T-helper 1 cell (primary cell): ENCODE data around the gene ADORA1.

ENCODE experiments used
- DNase-seq, 5 donors: peaks; one replicate each; pipeline ENCODE4 v3.0.0-alpha.2; 2012 to 2020

ADORA1 gene

DNA sequence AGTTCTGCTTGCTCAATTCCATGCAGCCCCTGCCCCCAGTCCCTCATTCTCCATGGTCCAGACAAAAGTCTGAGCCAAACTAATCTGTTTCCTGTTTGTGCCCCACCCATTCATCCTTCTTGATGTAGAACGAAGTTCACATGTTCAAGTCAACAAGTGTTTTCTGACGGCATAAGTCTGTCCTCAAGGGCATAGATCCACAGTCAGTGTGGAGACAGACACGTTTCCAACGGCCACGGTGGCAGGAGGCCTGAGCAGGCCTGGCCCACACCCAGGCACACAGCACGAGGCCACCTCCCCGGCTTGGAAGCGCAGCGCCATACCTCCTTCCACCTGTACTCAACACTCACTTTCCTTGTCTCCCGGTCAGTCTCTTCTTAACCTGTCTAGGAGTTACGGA, 16.1 kb downstream of the ADORA1 start:
- DNase-seq: no peak

DNA sequence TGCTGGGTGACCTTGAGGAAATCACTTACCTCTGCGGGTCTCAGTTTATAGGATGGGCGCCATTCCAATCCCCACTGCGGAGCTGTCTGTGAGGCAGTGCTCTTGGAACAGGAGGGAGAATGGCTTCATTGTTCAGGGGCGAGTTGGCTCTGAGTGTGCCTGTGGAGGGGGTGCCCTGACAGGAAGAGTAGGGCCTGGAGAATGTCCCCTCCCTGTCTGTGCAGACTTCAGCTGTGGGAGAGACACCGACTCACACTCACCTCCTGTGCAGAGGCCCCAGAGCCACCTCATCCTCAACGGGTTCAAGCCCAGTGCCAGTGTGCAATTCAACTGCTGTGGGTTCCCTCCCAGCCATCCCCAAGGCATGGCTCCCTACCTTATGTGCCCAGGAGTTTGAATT, 17.1 kb downstream of the ADORA1 start:
- DNase-seq: no peak

DNA sequence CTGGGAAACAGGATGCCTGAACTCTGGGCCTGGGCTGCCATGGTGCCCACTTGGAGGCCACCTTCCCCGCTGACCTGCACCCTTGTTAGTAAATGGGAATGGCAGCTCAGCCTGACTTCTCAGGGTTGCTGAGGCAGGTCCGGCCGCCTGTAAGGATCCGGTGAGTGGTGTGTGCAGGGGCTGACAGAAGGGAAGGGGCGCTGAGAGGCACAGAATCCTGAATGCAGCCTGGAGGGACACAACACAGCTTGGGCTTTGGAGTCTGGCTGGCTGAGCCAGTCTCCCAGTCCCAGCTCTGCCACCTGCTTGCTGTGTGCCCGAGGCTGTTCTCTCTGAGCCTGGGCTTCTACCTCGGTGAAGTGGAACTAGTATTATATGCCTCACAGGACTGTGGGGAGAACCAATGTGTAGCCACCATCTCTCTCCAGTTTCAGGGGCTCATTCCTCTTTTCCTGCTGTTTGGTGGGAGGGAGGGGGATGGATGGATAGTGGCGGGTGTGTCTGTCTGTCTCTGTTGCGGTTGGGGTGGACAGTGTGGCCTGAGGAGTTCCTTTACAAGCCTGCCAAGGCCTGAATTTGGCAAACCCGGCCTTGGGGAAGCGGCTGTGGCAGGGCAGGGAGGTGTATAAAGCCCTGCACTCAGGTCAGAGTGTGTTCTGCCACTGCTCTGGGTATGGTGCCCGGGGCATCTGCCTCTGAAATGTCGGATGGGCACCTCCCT, 18.0 kb downstream of the ADORA1 start:
- DNase-seq: no peak

DNA sequence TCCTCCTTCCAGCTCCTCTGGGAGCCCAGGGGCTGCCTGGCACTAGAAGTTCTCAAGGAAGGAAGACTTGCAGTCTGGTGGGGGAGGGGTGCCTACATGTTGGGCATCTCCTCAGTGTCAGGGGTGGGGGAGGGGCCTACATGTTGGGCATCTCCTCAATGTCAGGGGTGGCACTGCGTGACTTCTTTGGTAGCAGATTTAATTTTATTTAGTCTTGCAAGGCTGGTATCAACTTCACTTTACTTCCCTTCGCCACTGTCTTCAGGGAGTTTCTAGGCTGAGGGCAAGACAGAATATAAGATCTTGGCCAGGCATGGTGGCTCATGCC, 18.5 kb downstream of the ADORA1 start:
- DNase-seq: no peak

DNA sequence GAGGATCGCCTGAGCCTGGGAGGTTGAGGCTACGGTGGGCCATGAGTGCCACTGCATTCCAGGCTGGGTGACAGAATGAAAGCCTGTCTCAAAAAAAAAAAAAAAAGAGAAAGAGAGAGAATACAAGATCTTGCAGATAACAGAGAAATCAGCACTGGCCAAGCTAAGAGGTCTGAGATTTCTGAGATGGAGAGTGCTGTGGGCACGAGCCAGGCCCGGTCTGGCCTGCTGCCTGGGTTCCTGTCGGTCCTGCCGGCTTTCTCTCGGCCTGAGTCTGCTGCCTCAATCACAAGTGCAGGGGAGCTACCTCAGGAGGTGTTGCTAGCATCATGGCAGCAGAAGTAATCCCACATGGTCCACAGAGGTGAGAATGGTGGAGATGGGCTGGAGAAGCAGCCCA, 19.0 kb downstream of the ADORA1 start:
- DNase-seq: no peak

DNA sequence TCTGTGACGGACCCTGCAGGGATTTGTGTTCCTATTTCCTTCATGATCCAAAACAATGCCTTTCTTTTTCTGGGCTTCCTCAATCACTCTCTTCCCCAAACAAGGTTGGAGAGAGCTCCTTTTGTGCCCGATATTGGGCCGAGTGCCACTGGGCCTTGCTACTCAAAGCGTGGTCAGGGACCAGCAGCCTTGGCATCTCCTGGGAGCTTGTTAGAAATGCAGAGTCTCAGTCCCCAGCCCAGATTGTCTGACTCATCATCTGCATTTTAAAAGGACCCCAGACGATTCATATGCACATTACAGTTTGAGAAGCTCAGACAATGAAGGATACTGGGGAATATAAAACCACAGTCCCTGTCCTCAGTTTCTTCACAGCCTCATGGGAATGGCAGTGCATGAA, 19.9 kb downstream of the ADORA1 start:
- DNase-seq: no peak

DNA sequence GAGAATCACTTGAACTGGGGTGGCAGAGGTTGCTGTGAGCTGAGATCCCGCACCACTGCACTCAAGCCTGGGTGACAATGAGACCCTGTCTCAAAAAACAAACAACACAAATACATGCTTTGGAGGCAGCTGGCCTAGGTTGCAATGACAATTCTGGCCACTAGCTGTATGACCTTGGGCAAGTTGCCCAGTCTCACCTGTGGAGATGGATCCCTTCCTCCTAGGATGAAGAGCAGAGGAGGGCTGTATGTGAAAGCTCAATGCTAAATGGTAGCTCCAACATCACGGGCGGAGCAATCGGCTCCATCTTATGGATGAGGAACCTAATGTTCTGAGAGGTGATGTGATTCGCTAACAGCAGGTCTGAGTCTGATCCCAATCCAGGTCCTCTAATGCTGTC, 20.6 kb downstream of the ADORA1 start:
- no peak for DNase-seq

DNA sequence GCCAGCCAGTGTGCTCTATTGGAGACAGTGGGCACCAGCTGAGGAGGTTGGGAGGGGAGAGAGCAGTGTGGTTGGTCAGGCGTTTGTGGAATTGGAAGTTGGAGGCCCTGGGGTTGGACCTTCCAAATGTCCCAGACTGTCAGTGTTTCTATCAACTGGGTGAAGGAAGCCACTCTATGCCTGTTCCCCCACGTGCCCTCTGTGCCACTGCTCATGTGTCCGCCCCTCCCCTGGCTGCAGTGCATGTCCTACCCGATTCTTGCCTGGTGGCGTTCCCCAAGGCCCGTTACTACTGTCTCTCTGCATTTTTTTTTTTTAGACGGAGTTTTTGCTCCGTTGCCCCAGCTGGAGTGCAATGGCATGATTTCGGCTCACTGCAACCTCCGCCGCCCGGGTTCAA, 21.1 kb downstream of the ADORA1 start:
- DNase-seq: no peak

DNA sequence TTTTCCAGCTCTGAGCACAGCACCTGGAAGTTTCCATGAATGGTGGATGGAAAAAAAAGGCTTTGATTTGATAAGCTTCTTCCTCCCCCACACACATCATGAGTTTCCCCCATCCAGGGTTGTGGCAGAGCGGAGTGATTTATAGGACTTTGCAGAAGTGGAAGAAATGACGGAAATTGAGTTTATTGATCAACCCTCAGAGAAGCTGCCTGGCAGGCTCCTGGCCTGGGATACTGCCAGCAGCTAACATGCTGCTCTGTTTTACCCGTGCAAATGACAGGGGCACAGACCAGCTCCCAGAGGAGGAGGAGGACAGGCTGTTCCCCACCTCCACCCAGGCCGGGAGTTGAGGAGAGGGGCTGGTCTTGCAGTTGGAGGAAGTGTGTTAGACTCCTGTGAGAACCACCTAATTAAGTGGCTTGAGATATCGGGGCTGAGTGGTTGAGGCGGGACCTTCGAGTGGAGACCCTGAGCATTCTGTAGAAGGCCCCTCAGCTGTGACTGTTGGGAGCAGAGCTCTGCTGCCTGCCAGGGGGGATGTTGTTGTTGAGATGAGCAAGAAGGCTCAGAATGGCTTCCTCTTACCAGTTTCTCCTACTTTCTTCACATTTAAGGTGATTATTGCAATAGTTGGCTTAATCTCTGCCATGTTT, 21.8 kb downstream of the ADORA1 start:
- DNase-seq: no peak

DNA sequence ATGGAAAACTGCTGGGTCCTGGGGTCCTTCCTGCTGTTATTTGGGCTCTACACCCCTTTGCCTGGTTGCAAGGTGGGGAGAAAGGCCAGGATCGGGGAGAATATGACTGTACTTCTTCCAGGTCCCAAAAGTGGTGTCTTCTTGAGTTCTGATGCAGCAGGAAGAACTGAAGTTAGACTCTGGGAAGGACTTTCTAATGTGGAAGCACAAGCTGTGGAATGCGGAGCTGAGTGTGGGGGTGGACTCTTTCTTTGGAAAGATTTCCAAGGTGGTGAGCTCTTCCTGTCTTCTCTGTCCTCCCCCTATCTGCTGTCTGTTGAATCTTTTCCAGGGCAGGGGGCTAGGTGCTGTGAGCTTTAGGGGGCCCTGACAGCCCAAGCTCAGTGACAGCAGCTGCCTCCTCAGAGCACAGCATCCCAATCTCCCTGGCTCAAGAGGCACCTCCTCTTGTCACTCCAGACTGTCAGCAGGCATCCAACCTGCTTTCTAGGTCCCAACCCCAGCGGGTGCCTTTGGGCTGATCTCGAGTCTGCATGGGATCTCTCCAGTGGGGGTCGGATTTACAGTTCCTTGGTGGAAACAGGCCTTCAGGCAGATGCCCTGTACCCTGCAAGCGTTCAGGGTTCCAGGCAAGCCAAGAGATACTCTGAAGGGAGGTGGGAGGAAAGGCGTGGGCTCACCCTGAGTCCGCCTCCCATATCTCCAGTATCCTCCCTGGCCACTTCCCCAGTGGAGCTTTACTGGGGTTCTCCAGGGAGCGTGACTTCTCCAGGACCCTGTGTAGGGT, 23.2 kb downstream of the ADORA1 start:
- no peak for DNase-seq

DNA sequence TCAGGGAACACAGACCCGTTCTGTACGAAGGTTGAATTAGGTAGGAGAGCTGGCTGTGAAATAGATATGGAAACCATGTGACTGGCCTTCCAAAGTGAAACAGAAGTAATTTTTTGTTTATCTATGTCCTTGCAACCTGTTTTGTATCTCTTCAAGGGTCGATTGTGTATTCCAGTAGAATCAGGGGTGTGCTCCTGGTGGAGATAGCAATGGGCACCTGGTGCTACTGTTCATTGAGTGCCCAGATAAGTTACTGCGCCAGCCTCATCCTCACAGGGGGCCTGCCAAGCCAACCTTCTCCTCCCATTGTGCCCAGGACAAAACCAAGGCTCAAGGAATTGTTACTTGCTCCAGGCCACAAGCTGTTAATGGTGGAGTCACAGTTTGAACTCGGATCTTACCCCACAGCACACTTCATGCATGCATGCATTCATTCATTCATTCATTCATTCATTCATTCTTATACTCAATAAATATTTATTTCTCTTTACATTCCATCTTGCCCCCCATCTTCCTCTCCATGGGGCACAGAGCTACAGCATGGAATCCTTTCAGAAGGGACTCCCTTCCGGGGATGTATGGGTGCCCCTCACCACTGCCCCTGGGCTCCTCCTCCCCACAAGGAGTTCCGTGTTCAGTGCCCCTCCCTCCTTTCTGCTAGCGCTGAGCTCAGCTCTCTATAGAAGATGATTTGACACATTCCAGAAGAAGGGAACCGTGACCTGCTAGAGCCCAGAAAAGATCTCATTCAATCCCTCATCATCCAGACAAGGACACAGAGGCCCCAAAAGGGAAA, 24.0 kb downstream of the ADORA1 start:
- no peak for DNase-seq

DNA sequence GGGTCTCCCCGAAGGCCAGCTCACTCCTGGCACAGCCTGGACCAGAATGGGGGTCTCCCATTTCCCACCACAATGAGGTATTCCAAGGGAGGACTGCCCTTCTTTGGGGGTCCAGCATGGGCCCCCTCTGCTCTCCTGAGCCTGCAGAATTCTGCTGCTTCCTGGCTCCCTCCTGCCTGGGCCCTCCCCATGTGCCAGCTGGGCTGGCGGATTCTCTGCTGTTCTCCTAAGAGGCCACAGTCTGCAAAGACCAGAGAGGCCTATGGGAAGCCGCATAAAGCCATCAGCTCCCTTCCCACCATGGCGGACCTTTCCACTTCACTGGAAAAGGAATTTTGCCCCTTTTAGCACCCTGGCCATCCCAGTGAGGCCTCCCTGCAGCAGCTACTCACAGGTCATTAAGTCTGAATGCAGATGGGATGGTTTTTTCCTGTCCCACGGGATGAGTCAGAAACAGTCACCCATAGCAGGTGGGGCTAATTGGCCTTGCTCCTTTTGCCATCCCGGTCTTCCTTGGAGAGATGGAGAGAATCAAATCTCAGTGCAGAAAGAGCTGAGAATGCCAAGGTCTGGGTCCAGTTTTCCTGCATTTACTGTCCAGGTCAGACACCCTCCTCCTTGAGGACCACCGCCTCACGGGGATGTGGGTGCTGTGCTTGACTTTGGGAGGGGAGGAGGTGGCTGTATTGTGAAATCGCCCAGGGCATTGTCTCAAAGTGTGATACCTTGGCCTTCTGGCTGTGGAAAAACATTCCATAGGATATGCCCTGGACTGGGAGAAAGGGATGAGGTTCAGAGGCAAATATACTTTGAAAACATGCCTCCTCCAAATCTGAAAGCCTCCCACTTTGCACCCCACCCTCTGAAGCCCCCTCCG, 24.9 kb downstream of the ADORA1 start:
- no peak for DNase-seq

DNA sequence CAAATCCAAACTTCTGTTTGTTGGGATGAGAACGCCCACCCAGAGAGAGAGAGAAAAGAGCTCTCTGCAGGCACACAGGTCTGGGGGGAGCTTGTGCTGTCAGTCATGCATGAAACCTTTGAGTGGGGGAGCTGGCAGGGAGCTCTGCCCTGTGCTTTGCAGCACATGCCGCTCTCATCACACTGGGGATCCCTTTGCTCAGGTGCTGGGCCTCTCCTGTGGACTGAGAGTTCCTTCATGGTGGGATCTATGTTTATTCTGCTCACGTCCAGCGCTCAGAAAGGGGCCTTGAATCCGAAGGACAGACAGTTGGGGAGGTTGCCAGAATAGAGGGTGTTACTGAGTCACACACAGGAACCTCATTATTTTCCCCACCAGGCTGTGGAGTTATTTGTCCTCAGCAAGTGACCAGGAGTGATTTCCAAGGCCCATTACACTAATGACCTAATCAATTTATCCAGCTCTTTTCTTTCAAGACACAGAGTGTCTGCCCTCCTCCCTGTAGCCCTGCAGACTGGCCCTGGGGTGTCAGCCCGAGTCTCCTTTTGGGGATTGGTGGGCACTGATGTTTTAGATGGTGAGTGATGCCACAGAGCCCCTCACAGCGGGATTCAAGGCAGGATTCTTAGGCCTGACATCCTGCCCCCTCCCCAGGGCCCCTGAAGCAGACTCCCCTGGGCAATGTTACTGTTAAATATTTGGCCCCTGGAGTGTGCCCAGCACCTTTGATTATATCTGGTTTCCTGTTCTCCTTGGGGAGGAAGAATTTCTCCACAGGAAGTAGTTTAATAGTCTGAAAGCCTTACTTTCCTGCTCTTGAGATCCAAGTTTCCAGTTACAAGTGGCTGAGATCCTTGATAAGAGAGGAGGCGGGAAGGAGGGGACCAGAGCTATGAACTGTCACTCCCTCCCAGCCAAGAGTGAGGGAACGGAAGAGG, 25.8 kb downstream of the ADORA1 start:
- no peak for DNase-seq

DNA sequence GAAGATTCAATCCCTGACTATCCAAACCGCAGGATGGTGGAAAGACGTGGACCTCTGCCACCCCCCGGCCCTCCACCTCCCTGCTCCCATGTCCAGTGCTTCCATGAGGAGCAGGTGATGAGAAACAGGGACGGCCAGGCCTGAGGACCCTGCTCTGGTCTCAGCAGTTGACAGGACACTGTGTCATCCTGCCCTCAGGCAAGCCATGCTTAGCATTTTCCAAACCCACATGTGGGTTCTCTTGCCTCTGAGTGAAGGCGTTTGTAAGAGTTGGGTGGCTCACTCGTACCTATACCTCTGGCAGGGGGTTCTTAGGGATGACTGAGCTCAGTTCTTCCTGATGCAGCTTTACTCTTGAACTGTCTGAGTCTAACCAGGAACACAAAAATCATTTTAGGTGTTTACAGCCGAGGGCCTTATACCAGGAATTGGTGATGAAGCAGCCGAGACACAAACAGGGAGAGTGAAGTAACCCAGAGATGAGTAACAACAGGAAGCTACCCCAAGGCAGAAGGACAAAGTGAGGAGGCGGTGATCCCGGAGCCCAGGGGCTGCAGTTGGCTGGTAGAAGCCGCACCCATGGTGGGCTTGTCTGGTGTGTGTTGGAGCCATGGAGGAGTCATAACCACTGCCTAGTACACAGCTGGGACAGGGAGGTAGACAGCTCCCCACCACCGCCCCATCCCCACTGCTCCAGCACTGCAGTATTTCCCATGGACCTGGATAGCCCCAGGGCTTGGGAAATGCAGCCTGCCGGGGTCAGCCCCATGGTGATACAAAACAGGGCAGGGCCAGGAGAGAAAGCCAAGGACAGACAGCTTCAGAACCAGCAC, 26.7 kb downstream of the ADORA1 start:
- no peak for DNase-seq

DNA sequence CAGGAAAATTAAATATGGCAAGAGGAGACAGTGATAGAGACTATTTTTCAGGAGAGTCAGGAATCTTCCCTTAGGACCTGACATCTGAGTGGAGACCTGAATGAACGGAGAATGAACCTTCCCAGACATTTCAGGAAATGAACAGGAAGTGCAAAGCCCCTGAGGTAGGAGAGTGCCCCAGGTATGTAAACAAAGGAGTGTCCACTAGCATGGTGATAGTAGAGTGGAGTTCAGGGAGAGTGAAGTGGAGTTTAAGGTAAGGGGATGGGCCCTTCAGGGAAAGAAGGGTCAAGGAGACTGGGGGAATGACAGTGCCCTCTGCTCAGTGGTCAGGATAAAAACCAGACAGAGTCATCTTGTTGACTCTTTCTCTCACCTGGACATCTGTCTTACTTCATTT, 28.8 kb downstream of the ADORA1 start:
- DNase-seq: no peak

DNA sequence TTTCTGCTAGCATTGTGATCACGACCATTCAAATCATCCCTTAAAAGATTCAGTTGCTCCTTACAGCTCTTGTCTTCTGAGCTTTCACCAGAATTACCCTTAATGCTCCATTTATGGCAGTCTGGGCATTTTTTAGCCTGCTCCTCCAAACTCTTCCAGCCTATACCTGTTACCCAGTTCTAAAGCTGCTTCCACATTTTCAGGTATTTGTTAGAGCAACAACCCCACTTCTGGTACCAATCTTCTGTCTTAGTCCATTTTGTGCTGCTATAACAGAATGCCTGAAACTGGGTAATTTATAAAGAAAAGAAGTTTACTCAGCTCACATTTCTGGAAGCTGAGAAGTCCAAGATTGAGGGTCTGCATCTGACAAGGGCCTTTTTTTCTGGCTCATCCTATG, 30.9 kb downstream of the ADORA1 start:
- no peak for DNase-seq

DNA sequence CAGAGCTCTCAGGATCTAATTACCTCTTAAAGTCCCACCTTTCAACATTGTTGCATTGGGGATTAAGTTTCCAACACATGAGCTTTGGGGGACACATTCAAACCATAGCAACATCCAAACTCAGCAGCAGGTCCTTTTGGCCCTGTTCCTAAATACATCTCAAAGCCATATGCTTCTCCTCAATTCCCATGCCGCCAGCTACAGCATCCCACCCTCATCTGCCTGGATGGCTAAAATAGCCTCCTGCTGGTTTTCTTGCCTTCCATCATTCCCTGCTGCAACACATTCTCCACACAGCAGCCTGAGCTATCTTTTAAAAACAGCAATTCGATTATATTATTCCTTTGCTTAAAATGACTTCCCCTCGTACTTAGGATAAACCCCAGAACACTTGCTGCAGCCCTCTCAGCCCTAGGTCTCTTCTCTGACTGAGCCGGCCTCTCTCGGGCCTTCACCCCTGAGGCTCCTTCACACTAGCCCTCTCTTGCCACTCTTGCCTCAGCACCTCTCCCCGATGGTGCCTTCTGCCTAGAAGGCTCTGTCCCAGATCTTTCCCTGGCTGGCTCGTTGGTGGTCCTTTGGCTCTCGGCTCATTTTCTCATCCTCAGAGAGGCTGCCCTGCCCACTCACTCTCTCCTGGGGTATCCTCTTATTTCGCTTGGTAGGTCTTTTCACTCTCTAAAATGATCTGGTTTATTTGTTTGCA, 31.6 kb downstream of the ADORA1 start:
- no peak for DNase-seq

DNA sequence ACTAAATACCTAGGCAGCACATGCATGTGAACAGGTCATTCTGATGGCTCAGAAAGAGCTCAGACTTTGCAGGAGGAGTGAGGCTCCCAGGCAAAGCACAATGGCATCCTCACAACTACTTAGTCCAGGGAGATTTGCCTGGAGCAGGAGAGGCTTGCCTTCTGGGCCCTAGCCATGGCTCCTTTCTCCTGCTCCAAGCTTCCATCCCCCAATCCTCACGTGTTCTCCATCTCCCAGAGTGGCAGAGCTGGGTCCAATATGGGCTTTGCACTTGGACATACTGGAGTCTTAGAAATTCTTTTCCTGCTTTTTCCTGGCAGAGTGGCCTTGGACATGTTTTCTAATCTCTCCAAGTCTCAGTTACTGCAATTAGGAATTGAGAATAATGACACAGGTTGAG, 32.3 kb downstream of the ADORA1 start:
- DNase-seq: no peak

DNA sequence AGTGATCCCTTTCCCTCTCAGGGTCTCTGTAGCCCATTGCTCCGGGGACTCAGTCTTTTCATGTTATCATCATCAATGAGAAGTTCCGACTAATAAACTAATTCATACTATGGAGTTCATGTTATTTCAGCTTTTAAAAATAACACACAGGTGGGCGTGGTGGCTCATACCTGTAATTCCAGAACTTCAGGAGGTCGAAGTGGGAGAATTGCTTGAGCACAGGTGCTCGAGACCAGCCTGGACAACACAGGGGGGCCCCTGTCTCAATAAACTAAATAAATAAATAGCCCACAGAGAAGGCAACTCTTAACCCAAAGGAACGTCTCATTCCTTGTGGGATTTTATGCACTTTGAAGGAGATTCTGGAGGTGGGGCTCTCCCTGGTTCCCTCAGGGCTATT, 33.6 kb downstream of the ADORA1 start:
- DNase-seq: no peak

DNA sequence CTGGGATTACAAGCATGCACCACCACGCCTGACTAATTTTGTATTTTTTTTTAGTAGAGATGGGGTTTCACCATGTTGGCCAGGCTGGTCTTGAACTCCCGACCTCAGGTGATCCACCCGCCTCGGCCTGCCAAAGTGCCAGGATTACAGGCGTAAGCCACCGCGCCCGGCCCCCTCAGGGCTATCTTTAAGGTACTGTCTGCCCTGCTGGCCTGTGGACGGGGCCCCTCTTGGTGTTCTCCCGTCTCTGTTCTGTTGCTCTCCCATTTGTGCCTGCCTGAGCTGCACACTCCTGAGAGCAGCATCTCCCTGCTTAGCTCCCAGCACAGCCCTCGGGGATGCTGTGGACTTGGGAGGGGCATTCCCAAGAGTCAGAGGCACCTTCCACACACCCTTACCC, 34.2 kb downstream of the ADORA1 start:
- DNase-seq: no peak
